OCI-LY7 (cell line): ENCODE results near the gene ADAM22. TPM values are rescaled to one million over a fixed set of nuclear protein-coding genes. Genes with fewer than 3 reads are reported as not detected.
"Not testable (repeated sequence)": the region's sequence is repeated elsewhere in the genome, so short reads cannot be mapped to it uniquely, and the experiment has no call there.

Experiments used
- BruUV-seq: library from RNA; stranded (reverse); fragments of 400-500 nt; replicated peaks from 2 replicates; lab custom pipeline; 2021; lab: Mats Ljungman, UMichigan
- CTCF ChIA-PET: fragments of 300-600 bp; sonication (Branson Sonifier 250); formaldehyde crosslinking; loops from one replicate; lab custom pipeline; 2022; ENCODE audit warnings: antibody characterized with exemption; ENCODE audit not compliant: unreplicated experiment; lab: Charles Lee
- POLR2A ChIA-PET: fragments of 300-600 bp; sonication (Branson Sonifier 250); formaldehyde crosslinking; loops from one replicate; lab custom pipeline; 2022; ENCODE audit warnings: antibody characterized with exemption; lab: Charles Lee
- DNase-seq: peaks from one replicate; pipeline ENCODE4 v3.0.0-alpha.2; 2015; ENCODE audit warnings: low spot score
- H2AFZ ChIP-seq: fragments of 200-600 bp; sonication (generic), shearing (Covaris generic); 2 replicates; pipeline ENCODE4 v1.6.1; 2014; ENCODE audit warnings: mild to moderate bottlenecking, antibody characterized with exemption, low read length, moderate library complexity
- H3K27ac ChIP-seq: fragments of 200-600 bp; sonication (generic); 2 replicates; pipeline ENCODE4 v1.5.1; 2014; ENCODE audit warnings: mixed run types, low read depth, mild to moderate bottlenecking, moderate library complexity, low read length, inconsistent platforms; ENCODE audit not compliant: poor library complexity, severe bottlenecking
- H3K36me3 ChIP-seq: fragments of 200-600 bp; sonication (generic); 2 replicates; pipeline ENCODE4 v1.6.1; 2014; ENCODE audit warnings: mild to moderate bottlenecking, antibody characterized with exemption, low read length, moderate library complexity, mixed read lengths; ENCODE audit not compliant: insufficient read depth
- H3K4me1 ChIP-seq: fragments of 200-600 bp; sonication (generic); 2 replicates; pipeline ENCODE4 v1.5.1; 2014; ENCODE audit warnings: mild to moderate bottlenecking, low read length; ENCODE audit not compliant: insufficient read depth, poor library complexity, severe bottlenecking
- H3K4me2 ChIP-seq: fragments of 200-600 bp; sonication (generic); 2 replicates; pipeline ENCODE4 v1.6.1; 2014; ENCODE audit warnings: mild to moderate bottlenecking, low read length
- H3K4me3 ChIP-seq: fragments of 200-600 bp; sonication (generic); 2 replicates; pipeline ENCODE4 v1.5.1; 2014; ENCODE audit warnings: mild to moderate bottlenecking, low read depth, low read length; ENCODE audit not compliant: poor library complexity, severe bottlenecking
- H3K79me2 ChIP-seq: fragments of 200-600 bp; sonication (generic); 2 replicates; pipeline ENCODE4 v1.6.1; 2016; ENCODE audit warnings: low read depth, mild to moderate bottlenecking, low read length, moderate library complexity, mixed read lengths; ENCODE audit not compliant: insufficient read depth
- H3K9me2 ChIP-seq: fragments of 200-600 bp; sonication (generic); 2 replicates; pipeline ENCODE4 v1.6.1; 2016; ENCODE audit warnings: mild to moderate bottlenecking, low read length, mixed read lengths; ENCODE audit not compliant: insufficient read depth
- H3K9me3 ChIP-seq: fragments of 200-600 bp; sonication (generic); 2 replicates; pipeline ENCODE4 v1.6.1; 2014; ENCODE audit warnings: mild to moderate bottlenecking, mixed run types, low read length, mixed read lengths
- H4K20me1 ChIP-seq: fragments of 200-600 bp; sonication (generic); 2 replicates; pipeline ENCODE4 v1.6.1; 2014; ENCODE audit warnings: mild to moderate bottlenecking, antibody characterized with exemption, low read length, moderate library complexity, mixed read lengths; ENCODE audit not compliant: insufficient read depth
- EZH2phosphoT487 ChIP-seq: fragments of 200-600 bp; sonication (generic); IDR thresholded peaks from 2 replicates; pipeline ENCODE4 v1.6.1; 2018; ENCODE audit warnings: low read depth, borderline replicate concordance, mild to moderate bottlenecking, mixed run types, antibody characterized with exemption, low read length, moderate library complexity, mixed read lengths
- intact Hi-C: fragments of 100-400 bp; cut with micrococcal nuclease; formaldehyde crosslinking; loops from one replicate; pipeline ENCODE4 v1.10.0; 2022; ENCODE audit not compliant: unreplicated experiment
- total RNA-seq, 2 experiments: library from RNA; depleted of rRNA in 1 of 2; stranded (reverse); fragments of >200 nt in 1 of 2; shearing (Covaris generic) in 1 of 2; gene quantifications; 2 replicates each; pipeline ENCODE4 v1.2.3, GENCODE V29; 2014 to 2022
- TF ChIP-seq, protein P1 (sequence below): fragments of 200-600 bp; sonication (generic); conservative IDR thresholded peaks from 2 replicates; pipeline ENCODE4 v1.5.1; 2014; ENCODE audit warnings: mild to moderate bottlenecking, antibody characterized with exemption, low read length, moderate library complexity, mixed read lengths

ADAM22 gene
- total RNA-seq, 2 experiments from 2014 or later = 12.0 to 13.6 TPM

DNA sequence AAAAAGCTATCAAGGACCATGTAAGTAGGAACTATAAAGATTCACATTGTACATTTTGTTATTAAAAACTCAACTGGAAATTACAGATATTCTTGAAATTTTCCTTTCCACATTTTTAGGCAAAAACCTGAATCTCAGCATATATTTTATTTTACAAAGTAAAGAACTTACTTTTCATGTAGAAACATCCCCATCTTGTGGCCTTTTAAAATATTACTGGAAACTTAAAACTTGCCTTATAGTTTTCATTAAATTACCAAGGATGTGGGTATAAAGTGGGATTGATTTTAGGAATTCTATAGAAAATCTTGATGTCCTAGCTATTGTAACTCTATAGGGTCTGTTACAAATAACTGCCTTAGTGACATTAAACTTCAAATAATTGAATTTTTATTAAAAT, 47.2 kb upstream of the ADAM22 start:
- TF ChIP-seq, protein P1, sequence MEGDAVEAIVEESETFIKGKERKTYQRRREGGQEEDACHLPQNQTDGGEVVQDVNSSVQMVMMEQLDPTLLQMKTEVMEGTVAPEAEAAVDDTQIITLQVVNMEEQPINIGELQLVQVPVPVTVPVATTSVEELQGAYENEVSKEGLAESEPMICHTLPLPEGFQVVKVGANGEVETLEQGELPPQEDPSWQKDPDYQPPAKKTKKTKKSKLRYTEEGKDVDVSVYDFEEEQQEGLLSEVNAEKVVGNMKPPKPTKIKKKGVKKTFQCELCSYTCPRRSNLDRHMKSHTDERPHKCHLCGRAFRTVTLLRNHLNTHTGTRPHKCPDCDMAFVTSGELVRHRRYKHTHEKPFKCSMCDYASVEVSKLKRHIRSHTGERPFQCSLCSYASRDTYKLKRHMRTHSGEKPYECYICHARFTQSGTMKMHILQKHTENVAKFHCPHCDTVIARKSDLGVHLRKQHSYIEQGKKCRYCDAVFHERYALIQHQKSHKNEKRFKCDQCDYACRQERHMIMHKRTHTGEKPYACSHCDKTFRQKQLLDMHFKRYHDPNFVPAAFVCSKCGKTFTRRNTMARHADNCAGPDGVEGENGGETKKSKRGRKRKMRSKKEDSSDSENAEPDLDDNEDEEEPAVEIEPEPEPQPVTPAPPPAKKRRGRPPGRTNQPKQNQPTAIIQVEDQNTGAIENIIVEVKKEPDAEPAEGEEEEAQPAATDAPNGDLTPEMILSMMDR = peak; percentile 82
- no peak for TF ChIP-seq EZH2phosphoT487
- no peak overlapping the region for H3K4me2 ChIP-seq
- ChIA-PET CTCF (no interaction called here), POLR2A (interaction anchor here (0.7 to 1.7 kb wide), 9 partner anchors 9 to 374 kb away, joined by 3 to 7 read pairs (median 3); no protein-coding TSS in a partner anchor)
- peaks cover 90% of the 10 kb centered on the region for H3K79me2 ChIP-seq
- peaks cover 41% of the 10 kb centered on the region; the same call in 1 of the 2 replicates for H4K20me1 ChIP-seq
- H3K9me2 ChIP-seq = no peaks in the 10 kb centered on the region
- peak; percentile 42 for DNase-seq
- peaks cover 98% of the 10 kb centered on the region for H3K36me3 ChIP-seq
- peaks cover 7% of the 10 kb centered on the region for H3K4me1 ChIP-seq
- no peak overlapping the region for H2AFZ ChIP-seq
- H3K27ac ChIP-seq = no peak overlapping the region
- no peaks in the 10 kb centered on the region for H3K9me3 ChIP-seq
- no TSS peak for BruUV-seq
- no peak overlapping the region for H3K4me3 ChIP-seq
- intact Hi-C loops = loop anchor here (1.0 kb wide), 1 partner anchor 90 kb away; no protein-coding TSS in a partner anchor

DNA sequence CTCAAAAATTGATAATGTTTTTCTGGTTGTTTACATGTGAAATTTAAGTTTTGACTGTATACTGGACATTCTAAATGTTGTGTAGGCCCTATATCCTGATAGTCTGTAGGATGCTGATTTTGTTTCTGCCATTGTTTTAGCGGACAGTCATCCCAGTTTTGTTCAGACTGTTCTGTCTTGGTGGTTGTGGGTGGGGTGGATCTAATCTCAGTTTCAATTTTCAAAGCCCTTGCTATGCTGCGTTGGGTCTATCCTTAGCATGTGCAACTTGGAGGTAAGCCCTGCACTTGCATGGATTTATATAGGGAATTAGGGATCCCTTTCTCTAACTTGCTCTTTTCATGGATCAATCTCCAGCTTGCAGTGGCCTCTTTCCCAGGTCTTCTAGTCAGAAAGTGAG, 38.7 kb upstream of the ADAM22 start:
- TF ChIP-seq, protein P1 = no peak
- TF ChIP-seq EZH2phosphoT487 = no peak
- ChIA-PET CTCF (interaction anchor here (0.5 kb wide), 1 partner anchor 39 kb away, joined by 3 read pairs; no protein-coding TSS in a partner anchor), POLR2A (interaction anchor here (0.6 to 1.1 kb wide), 5 partner anchors 9 to 47 kb away, joined by 3 to 6 read pairs (median 3); no protein-coding TSS in a partner anchor)
- intact Hi-C loops = no loop called here
- H3K79me2 ChIP-seq = peaks cover 57% of the 10 kb centered on the region
- peaks cover 98% of the 10 kb centered on the region for H3K36me3 ChIP-seq
- H4K20me1 ChIP-seq = no peaks in the 10 kb centered on the region; the same call in 1 of the 2 replicates
- H3K27ac ChIP-seq = no peak overlapping the region
- no peaks in the 10 kb centered on the region for H3K4me1 ChIP-seq
- DNase-seq = no peak
- no TSS peak for BruUV-seq
- H3K9me2 ChIP-seq = no peaks in the 10 kb centered on the region
- no peak overlapping the region for H2AFZ ChIP-seq
- no peak overlapping the region for H3K4me3 ChIP-seq
- no peak overlapping the region for H3K4me2 ChIP-seq
- no peaks in the 10 kb centered on the region for H3K9me3 ChIP-seq

DNA sequence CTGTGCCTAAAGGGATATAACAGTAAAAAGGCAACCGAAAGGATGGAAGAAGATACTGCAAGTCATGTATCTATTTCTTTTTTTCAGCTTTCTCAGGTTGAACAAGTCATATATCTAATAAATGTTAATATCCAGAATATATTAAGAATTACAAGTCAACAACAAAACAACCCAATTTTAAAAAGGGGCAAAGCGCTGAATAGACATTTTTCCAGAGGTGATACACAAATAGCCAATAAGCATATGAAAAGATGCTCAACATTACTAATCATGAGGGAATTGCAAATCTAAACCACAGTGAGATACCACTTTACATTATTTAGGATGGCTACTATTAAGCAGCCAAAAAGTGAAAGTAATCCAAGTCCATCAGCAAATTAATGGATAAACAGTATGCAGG, 34.8 kb upstream of the ADAM22 start:
- CTCF ChIA-PET = no interaction called here
- intact Hi-C loops = no loop called here
- Histone ChIP-seq H3K4me3 (no peak overlapping the region), H3K4me2 (no peak overlapping the region), H3K9me3 (no peaks in the 10 kb centered on the region), H3K27ac (no peak overlapping the region), H3K79me2 (peaks cover 22% of the 10 kb centered on the region; the same call in 1 of the 2 replicates), H3K36me3 (peaks cover 100% of the 10 kb centered on the region), H3K4me1 (no peaks in the 10 kb centered on the region), H4K20me1 (no peaks in the 10 kb centered on the region; the same call in 1 of the 2 replicates), H2AFZ (no peak overlapping the region), H3K9me2 (no peaks in the 10 kb centered on the region)
- POLR2A ChIA-PET = no interaction called here
- no TSS peak for BruUV-seq
- no peak for DNase-seq
- TF ChIP-seq, protein P1 = no peak
- no peak for TF ChIP-seq EZH2phosphoT487

DNA sequence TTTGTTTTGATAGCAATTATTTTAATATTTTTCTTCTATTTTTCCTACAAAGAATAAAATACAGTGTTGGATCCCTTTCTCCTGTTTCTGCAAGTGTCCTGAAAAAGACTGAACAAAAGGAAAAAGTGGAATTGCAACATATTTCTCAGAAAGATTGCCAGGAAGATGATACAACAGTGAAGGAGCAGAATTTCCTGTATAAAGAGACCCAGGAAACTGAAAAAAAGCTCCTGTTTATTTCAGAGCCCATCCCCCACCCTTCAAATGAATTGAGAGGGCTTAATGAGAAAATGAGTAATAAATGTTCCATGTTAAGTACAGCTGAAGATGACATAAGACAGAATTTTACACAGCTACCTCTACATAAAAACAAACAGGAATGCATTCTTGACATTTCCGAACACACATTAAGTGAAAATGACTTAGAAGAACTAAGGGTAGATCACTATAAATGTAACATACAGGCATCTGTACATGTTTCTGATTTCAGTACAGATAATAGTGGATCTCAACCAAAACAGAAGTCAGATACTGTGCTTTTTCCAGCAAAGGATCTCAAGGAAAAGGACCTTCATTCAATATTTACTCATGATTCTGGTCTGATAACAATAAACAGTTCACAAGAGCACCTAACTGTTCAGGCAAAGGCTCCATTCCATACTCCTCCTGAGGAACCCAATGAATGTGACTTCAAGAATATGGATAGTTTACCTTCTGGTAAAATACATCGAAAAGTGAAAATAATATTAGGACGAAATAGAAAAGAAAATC, 26.7 kb upstream of the ADAM22 start:
- H3K9me3 ChIP-seq, CTCF ChIA-PET, H4K20me1 ChIP-seq, H3K9me2 ChIP-seq, H3K4me1 ChIP-seq, H2AFZ ChIP-seq, DNase-seq, intact Hi-C loops, BruUV-seq, H3K4me3 ChIP-seq, H3K79me2 ChIP-seq, H3K27ac ChIP-seq, H3K4me2 ChIP-seq: not testable (repeated sequence)
- H3K36me3 ChIP-seq = peaks cover 69% of the 10 kb centered on the region
- POLR2A ChIA-PET = interaction anchor here (1.0 kb wide), 1 partner anchor 13 kb away, joined by 6 read pairs; no protein-coding TSS in a partner anchor
